22Rv1 (cell line): ENCODE data around the gene RSPH9.
A peak's percentile ranks its signal among the peaks of the same experiment; 100 is the strongest.

Experiments
- H3K27ac ChIP-seq: fragments of 450-650 bp; 2 replicates; pipeline ENCODE4 v1.5.1; 2017
- CTCF ChIP-seq: fragments of 450-650 bp; IDR thresholded peaks from 2 replicates; pipeline ENCODE4 v1.5.1; 2017; ENCODE audit warnings: mild to moderate bottlenecking
- ZFX ChIP-seq: fragments of 450-650 bp; IDR thresholded peaks from 2 replicates; pipeline ENCODE4 v1.6.1; 2017; ENCODE audit warnings: antibody characterized with exemption, borderline replicate concordance

The RSPH9 gene

GRCh38 chr6:43644940-43645612 is at the start of gene RSPH9:
TSS of gene RSPH9 (plus strand) at chr6:43645036. CDS start at chr6:43645099, 63 bp downstream.
- peak within 1 kb of the TSS; percentile 44 for H3K27ac ChIP-seq
- no peak for TF ChIP-seq ZFX
- TF ChIP-seq CTCF = no peak

- no peak overlapping the region for H3K27ac ChIP-seq
- TF ChIP-seq CTCF (no peak), ZFX (no peak)
Observed at GRCh38 chr6:43600595-43600994, 44.2 kb upstream of the RSPH9 start.

GRCh38 chr6:43604174-43604573 is 40.7 kb upstream of the RSPH9 start:
- TF ChIP-seq CTCF (no peak), ZFX (no peak)
- no peak overlapping the region for H3K27ac ChIP-seq

- no peak overlapping the region for H3K27ac ChIP-seq
- TF ChIP-seq CTCF (no peak), ZFX (no peak)
Observed at GRCh38 chr6:43606019-43606418, 38.8 kb upstream of the RSPH9 start.

- peak overlapping the region; percentile 1; the same call in 1 of the 2 replicates for H3K27ac ChIP-seq
- no peak for TF ChIP-seq ZFX
- peak; percentile 92 for TF ChIP-seq CTCF
Observed at GRCh38 chr6:43608310-43608763, 36.5 kb upstream of the RSPH9 start.

- no peak for TF ChIP-seq CTCF
- no peak for TF ChIP-seq ZFX
- peak overlapping the region; percentile 1; the same call in 1 of the 2 replicates for H3K27ac ChIP-seq
Observed at GRCh38 chr6:43608807-43609206, 36.0 kb upstream of the RSPH9 start.

GRCh38 chr6:43609402-43609801 is 35.4 kb upstream of the RSPH9 start:
- no peak overlapping the region for H3K27ac ChIP-seq
- TF ChIP-seq ZFX (no peak), CTCF (no peak)
